NOMO-1 treated with dmso at 0.1 percent for 144 hours (cell line): ENCODE measurements around the gene COL9A1.

Experiments
- DNase-seq: peaks from one replicate; lab custom pipeline; 2025; ENCODE audit not compliant: unreplicated experiment; lab: John Stamatoyannopoulos, UW

Gene COL9A1

GRCh38 chr6:70289299-70289698, 13.6 kb downstream of the COL9A1 start:
- DNase-seq = no peak

DNA sequence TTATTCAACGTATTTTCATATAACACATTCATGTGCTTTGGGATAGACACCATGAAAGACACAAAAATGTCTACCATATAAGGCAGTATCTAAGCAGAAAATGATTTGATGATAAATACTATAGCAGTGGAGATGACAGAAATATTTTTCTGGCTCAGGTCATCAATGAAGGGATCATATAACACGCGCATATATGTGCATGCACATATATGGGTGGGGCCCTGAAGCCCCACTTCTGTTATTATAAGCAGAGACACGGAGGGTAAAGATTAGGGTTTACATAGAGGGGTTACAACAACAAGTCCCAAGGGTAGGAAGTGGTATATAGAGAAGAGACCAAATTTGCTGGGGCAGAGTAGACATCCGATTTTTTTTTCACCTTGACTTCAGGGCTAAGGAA, 16.0 kb downstream of the COL9A1 start:
- no peak for DNase-seq

GRCh38 chr6:70285201-70285600, 17.7 kb downstream of the COL9A1 start:
- no peak for DNase-seq

DNA sequence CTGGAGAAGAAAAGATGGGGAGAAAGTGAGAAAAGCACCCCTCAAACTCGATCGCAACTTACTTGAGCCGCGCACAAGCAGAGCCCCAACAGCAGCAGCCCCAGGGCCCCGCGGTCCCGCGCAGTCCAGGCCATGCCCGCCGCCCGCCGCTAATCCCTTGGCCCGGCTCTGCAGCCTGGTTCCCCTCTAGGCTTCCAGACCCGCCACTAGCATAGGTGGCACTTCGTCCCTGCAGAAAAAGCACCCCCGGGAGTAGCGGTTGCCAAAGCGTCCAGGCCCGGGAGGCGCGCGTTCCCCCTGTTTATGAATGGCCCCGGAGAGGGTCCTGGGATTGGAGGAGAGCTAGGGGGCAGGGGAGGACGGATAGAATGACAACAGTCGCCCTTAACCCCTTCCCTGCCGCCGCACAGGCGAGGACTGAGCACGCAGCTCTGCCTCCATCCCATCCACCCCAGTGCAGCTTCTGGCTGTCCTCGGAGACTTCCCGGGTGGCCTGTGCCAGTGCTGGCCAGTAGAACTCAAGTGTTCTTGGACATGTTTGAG, 19.9 kb downstream of the COL9A1 start:
- DNase-seq = no peak

DNA sequence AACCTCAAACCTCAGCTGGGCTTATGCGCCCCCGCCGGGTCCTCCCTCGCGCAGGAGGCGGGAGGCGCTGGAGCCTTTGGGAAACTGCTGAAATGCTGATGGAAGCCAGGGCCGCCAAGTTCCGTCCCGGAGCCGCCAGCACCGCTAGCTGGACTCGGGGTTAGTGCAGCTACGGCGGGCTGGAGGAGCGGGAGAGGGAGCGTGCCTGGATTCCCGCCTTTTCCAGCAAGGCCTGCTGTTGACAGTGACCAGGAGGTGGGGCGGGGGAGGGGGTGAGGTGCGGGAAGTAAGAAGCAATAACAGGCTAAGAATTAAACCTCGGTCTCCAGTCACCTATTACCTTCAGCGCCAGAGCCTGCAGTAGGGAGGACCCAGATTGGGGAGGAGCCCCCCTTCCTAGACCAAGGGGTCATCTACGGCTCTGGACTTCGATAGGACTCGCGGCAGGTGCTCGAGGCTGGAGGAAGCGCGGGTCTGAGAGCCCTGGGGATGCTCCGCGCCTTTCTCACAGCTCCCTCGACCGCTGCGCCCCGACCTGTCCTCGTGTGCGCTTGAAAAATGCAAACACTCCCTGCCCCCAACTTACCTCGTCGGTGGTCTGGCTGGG, 20.5 kb downstream of the COL9A1 start:
- DNase-seq = no peak

DNA sequence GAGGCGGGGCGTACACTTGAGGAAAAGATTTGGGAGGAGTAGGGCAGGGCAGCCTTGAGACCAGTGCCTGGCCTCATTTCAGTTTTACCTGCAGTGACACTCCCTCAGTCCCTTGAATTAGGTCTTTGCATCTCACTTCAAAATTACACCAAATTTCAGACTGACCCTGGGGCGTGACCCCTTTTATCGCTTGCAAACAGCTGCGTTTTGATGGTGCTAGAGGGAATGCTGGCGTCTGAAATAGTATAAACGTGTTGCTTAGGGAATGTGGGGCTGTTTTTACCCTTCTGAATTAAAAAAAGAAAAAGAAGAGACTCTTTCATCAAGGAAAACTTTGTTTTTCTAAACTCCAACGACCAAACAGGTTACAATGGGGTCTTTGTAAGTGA, 21.0 kb downstream of the COL9A1 start:
- DNase-seq = no peak

DNA sequence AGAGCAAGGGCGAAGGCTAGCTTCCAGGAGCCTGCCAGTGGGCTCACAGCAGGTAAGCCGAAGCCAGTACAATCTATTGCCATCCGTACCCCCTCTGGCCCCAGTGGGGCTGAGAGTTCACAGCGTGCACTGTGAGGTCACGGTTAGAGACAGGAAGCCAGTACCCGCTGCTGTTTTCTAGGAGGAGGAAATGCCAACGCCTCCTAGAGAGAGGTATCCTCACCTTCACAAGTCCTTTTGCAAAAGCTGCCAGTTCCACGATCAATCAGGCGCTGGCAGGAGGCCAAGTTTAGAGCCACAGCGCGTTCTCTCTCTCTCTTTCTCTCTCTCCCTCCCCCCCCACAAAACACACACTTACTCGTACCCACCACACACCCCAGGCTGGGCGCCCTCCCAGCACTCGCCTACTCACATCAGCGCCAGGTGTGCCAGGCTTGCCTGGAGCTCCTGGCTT, 22.5 kb downstream of the COL9A1 start:
- no peak for DNase-seq

- no peak for DNase-seq
Measured at GRCh38 chr6:70277470-70277869, 25.4 kb downstream of the COL9A1 start.

DNA sequence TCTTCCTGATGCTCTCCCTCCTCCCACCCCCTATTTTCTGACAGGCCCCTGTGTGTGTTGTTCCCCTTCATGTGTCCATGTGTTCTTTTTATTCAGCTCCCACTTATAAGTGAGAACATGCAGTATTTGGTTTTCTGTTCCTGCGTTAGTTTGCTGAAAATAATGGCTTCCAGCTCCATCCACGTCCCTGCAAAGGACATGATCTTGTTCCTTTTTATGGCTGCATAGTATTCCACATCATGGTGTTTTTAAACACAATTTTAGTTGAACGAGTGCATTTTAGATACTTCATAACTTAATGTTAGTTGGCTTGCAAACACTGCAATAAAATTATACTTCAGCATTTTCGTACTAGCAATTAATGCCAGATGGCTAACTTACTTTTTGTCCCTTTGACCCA, 28.5 kb downstream of the COL9A1 start:
- no peak for DNase-seq

DNA sequence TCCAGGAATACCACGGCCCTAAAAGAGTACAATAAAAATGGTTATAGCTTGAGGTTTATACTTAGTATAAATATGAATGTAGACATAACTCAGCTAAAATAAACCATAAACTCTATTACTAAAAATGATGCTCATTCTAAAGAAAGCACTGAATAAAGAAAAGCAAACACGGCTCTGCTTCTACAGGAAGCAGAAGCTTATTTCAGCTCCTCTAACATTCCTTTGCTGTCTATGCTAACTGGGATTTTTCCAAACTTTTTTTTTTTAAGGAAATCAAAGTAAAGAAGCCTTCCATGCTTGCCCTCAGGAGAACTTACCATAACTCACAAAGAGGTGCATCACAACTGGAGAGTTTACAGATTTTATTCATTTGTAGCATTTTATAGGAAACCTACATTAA, 30.8 kb downstream of the COL9A1 start:
- DNase-seq = no peak

DNA sequence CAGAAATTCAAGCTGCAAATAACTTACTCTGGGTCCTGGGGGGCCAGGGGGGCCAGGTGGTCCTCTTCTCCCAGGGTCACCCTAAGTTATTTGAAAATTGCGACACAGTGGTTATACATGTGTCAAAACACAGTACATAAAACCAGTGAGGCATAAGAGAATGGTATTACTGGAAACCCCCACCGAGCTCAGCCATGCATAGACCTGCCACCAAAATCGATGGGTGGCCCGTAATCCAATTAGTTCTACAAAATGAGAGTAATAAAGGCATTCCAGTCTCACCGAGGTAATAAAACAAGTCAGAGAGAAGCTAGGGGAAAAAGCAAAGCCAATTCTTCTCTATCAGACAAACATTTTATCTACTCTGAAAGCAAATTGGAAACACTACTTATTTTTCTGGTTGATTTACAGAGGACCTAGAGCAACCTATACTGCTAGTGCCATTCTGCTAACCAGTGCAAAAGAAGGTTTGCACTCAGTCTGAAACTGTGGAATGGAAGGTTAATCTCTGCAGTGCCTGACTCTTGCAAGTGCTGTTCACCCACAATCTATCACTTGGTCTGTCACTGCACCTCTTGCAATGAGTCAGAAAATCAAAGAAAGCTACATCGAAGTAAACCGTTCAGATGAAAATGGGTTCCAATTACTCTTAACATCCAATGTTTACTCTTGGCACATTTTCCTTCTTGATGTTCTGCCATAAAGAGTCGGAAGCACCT, 32.4 kb downstream of the COL9A1 start:
- no peak for DNase-seq

GRCh38 chr6:70266142-70266541, 36.7 kb downstream of the COL9A1 start:
- no peak for DNase-seq

DNA sequence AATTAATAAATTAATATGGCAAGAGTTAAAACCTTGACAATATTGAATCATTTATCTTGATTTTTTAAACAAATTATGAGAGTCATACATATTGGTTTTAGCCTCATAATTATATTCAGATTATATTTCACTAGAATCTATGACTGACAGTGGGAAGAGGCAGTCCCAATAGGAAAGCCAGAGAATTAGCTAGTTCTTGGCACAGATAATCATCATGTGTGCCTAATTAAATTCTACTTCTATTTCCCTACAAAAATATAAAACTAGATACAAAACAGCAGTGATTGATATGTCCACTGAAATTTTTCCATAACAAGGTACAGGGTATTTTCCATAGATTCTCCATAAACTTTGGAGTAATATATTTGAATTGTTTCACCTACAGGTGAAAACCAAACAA, 38.6 kb downstream of the COL9A1 start:
- no peak for DNase-seq

GRCh38 chr6:70258483-70258882, 44.4 kb downstream of the COL9A1 start:
- no peak for DNase-seq

DNA sequence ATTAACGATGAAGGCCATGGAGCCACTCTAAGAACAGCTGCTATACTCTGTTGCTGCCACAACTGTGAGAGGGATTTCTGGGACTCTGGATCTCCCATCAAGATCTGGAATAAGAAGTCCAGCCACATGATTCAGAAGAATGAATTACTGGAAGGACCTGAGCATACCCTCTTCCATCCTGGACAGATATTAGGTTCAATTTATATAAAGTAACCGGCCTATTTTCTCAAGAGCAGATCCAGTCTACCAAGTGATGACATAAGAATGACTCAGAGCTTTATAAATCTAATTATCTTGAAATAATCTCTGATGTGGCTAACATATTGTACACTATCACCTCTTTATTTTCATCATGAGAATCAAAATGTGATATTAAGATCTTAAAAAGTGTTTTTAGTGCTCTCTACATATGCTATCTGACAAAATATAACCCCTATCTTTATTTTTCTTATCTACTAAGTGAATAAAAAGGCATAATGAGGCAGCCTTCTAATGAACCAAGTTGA, 45.1 kb downstream of the COL9A1 start:
- DNase-seq = no peak

DNA sequence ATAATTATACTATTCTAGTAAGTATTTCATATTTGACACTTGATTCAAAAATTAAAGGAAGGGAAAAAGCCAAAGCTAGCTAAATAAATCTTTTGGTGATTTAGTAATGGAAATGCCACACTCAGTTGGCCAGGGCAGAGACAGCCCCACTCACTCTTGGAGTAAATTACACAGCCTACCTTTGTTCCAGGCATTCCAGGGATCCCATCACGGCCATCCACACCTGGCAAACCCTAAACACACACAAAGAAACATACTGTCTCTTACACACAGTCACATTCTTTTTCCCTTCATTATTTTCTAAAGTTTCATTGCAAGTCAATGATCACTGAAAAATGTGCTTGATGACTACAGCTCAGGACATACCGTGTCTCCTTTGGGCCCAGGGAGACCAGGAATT, 48.1 kb downstream of the COL9A1 start:
- no peak for DNase-seq

DNA sequence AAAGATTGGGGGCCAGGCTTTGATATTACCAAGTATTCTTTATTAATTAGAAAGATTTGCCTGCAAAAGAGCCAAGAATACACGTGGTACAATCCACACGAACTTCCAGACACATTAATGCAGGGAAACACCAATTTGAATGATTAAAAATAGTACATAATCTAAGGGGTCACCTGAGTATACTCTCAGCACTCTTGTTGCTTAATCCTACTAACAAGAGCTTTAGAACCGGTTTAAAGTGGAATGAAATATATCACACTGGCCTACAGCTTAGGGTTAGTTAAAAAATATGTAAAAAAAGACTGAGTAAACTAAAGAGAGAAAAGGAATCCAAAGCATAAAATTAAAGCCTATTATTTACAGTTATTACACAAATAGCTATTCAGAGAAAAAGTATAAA, 49.0 kb downstream of the COL9A1 start:
- no peak for DNase-seq

DNA sequence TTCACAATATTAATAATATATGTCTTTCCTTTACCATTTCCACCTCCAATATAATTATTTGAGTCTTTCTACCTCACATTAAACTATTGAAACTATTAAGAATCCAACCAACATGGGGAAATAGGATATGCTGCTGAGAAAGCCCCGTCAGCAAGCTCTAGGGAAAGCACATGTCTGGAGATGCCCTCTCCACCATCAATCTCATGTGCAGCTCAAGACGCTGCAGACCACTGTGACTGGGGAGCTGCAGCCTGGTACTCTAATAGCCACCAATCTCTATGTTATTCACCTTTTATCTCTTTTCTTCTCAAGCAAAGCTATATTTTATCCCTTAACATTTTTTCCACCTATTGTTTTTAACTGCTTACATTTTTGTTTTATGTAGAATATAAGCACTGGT, 50.3 kb downstream of the COL9A1 start:
- no peak for DNase-seq

GRCh38 chr6:70246118-70246517, 56.8 kb downstream of the COL9A1 start:
- no peak for DNase-seq

GRCh38 chr6:70241991-70242420, 60.9 kb downstream of the COL9A1 start:
- DNase-seq = no peak

DNA sequence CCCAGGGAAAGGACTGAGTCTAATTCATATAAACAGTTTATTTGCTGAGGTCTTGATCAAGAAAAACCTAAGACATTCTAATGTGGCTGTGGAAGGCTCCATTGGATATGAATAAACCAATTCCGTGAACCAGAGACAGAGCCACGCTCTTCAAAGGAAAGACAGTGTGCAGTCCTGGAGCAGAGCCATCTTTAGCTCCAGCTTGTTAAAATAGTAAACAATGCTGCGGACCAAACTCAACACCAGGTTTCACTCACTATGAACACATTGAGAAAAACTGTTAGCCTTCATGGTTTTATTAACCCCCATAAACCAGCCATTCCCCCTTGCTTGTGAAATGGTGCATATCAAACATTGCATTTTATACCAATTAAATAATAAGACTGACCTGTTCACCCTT, 61.9 kb downstream of the COL9A1 start:
- no peak for DNase-seq

- no peak for DNase-seq
Measured at GRCh38 chr6:70236343-70236742, 66.5 kb downstream of the COL9A1 start.
